IPS-NIHi7 (cell line): ENCODE data around the gene LCE4A.

Experiments
- DNase-seq: peaks from one replicate; pipeline ENCODE4 v3.0.0; 2012; ENCODE audit warnings: mixed read lengths; ENCODE audit errors: extremely low spot score

LCE4A gene

GRCh38 chr1:152745765-152746444 is 37.9 kb downstream of the LCE4A start:
- DNase-seq = no peak

GRCh38 chr1:152747831-152748230 is 39.9 kb downstream of the LCE4A start:
- DNase-seq = no peak

- no peak for DNase-seq
Observed at GRCh38 chr1:152752225-152752624, 44.3 kb downstream of the LCE4A start.

DNA sequence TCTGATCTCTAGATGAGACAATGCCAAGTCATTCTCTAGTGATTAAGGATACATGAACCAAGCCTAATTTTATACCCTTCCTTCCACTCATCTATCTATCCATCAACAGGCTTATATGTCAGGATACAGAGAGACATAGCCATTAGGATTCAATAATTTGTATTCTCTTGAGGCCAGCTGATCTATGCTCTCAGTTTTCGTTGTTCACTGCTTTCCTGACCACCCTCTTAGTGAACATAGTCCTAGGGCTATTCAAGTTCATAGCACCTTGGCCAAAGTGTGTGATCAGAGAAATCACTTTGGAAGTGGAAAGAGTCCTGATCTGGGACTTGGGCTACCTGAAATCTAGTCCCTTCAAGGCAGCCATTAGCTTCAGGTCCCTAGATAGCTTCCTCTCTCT is 45.6 kb downstream of the LCE4A start:
- DNase-seq = no peak

DNA sequence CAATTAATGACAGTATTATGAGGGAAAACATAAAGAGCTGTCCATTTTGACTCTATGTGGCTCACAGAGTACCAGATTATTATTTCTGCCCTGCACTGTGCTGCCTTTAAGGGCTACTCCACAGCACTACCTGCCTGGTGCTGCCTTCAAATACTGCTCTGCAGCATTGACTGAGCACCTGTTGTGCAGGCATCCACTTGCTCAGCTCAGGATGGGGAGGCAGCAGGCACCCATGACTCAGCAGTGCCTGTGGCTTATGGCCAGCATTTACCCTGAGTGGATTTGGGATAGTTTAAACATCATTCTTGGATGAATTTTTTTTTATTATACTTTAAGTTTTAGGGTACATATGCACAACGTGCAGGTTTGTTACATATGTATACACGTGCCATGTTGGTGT is 48.9 kb downstream of the LCE4A start:
- DNase-seq = no peak

DNA sequence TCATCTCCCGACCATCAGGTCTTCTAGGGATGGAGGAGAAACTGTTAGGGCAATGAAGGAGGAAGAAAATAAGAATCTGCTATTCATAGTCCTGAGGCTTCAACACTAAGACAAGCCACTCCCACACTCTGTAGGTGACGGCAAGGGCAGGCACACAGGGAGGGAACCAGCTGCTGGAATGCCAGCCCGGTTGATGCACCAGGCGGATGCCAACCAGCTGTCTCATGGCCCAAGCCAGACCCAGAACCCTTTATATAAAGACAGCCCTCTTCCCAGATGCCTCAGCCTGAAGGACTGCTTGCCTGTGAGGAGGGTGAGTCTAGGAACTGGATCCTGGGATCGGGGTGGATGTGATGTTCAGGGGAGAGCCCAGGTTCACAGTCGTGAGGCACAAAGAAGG is 49.8 kb downstream of the LCE4A start, which contains the start of gene KPRP:
Gene KPRP (plus strand): TSS at position 279 of the 400 bp plus-strand sequence. CDS start 1,564 bp downstream, outside the sequence.
- no peak for DNase-seq

DNA sequence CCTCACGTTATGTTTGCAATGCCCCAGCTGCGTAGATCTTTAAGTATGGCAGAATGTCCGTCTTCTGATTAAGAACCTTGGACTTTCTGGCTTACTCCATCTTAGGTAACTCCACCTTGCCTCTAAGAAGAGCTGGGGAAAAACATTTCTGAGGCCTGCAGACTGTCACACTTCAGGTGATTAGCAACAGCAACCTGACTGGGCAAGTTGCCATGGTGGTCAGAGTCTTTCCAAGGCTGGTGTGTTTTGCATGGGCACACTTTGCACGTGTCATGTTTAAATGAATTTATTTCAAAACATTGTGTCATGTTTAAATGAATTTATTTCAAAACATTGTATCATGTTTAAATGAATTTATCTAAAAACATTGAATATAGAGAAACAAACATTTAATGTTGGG is 50.7 kb downstream of the LCE4A start:
- DNase-seq = no peak
